Nephron (organoid): ENCODE measurements around the gene JARID2.

Source experiments
- H3K27ac Mint-ChIP-seq, 3 experiments: 2 replicates each; pipeline ENCODE4 v1.8.0; 2020; ENCODE audit warnings: mixed read lengths in 3 of 3, mild to moderate bottlenecking in 2 of 3, moderate library complexity in 1 of 3
- H3K27me3 Mint-ChIP-seq: 2 replicates; pipeline ENCODE4 v1.8.0; 2021; ENCODE audit warnings: low read depth, mild to moderate bottlenecking, moderate library complexity, mixed read lengths
- H3K36me3 Mint-ChIP-seq: 2 replicates; pipeline ENCODE4 v1.8.0; 2020; ENCODE audit warnings: low read depth, mixed read lengths
- H3K4me1 Mint-ChIP-seq: 2 replicates; pipeline ENCODE4 v1.8.0; 2020; ENCODE audit warnings: mixed read lengths
- H3K4me3 Mint-ChIP-seq, 3 experiments: 2 replicates each; pipeline ENCODE4 v1.8.0; 2020; ENCODE audit warnings: mild to moderate bottlenecking in 3 of 3, mixed read lengths in 3 of 3, moderate library complexity in 2 of 3
- H3K9me3 Mint-ChIP-seq: 2 replicates; pipeline ENCODE4 v1.8.0; 2020; ENCODE audit warnings: mixed read lengths
- TF ChIP-seq, protein P1 (sequence below), 3 experiments: fragments of 200-600 bp; sonication (generic); IDR thresholded peaks; one replicate each; pipeline ENCODE4 v1.5.0; 2021; ENCODE audit warnings: antibody characterized with exemption in 3 of 3; ENCODE audit not compliant: unreplicated experiment in 3 of 3

The JARID2 gene

GRCh38 chr6:15358579-15359327 is 112.9 kb downstream of the JARID2 start:
- peaks cover 51% of the 10 kb centered on the region for H3K4me1 Mint-ChIP-seq
- H3K4me3 Mint-ChIP-seq, result no peak overlapping the region

DNA sequence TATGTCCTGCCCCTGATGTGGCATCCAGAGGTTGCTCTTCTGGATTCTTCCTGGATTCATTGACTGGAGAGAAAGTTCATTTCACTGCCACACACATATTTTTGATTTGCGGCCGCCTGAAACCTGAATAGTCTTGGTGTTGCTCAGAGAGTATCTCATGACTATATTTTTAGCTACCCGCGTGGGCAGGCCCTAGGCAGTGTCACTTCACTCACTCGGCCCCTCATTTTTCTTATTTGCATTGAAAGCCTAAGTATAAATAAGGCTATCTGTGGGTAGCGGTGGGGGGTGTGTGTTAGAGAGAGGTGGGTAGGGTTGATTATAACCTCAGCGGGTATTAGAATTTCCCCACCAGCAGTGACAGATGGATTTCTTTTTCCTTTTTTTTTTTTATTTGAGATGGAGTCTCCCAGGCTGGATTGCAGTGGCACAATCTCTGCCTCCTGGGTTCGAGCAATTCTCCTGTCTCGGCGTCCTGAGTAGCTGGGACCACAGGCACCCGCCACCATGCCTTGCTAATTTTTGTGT is 113.5 kb downstream of the JARID2 start:
- Mint-ChIP-seq H3K4me3 (no peak overlapping the region), H3K4me1 (peaks cover 45% of the 10 kb centered on the region), H3K27me3 (no peaks in the 10 kb centered on the region), H3K9me3 (no peaks in the 10 kb centered on the region), H3K36me3 (no peaks in the 10 kb centered on the region), H3K27ac (peak overlapping the region; percentile 9 to 79 (median 27))
- TF ChIP-seq, protein P1, sequence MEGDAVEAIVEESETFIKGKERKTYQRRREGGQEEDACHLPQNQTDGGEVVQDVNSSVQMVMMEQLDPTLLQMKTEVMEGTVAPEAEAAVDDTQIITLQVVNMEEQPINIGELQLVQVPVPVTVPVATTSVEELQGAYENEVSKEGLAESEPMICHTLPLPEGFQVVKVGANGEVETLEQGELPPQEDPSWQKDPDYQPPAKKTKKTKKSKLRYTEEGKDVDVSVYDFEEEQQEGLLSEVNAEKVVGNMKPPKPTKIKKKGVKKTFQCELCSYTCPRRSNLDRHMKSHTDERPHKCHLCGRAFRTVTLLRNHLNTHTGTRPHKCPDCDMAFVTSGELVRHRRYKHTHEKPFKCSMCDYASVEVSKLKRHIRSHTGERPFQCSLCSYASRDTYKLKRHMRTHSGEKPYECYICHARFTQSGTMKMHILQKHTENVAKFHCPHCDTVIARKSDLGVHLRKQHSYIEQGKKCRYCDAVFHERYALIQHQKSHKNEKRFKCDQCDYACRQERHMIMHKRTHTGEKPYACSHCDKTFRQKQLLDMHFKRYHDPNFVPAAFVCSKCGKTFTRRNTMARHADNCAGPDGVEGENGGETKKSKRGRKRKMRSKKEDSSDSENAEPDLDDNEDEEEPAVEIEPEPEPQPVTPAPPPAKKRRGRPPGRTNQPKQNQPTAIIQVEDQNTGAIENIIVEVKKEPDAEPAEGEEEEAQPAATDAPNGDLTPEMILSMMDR (IDR thresholded peaks at IDR 0.05; ENCODE audit: unreplicated experiment in 3 of 3), result no peak

More at GRCh38 chr6:15358579-15359327, 112.9 kb downstream of the JARID2 start:
- Mint-ChIP-seq H3K36me3 (peaks cover 3% of the 10 kb centered on the region), H3K27me3 (no peaks in the 10 kb centered on the region), H3K27ac (peak overlapping the region; percentile 9 to 79 (median 20)), H3K9me3 (no peaks in the 10 kb centered on the region)
- TF ChIP-seq, protein P1 (IDR thresholded peaks at IDR 0.05; ENCODE audit: unreplicated experiment in 3 of 3), result no peak

DNA sequence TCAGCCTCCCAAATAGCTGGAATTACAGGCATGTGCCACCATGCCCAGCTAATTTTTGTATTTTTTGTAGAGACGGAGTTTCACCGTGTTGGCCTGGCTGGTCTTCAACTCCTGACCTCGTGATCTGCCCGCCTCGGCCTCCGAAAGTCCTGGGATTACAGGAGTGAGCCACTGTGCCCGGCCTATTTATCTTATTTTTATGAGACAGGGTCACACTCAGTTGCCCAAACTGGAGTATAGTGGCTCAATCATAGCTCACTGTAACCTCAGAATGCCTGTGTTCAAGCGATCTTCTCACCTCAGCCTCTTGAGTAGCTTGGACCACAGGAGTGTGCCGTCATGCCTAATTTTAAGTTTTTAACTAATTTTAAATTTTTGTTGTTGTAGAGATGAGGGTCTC is 114.4 kb downstream of the JARID2 start:
- Mint-ChIP-seq H3K27me3 (no peaks in the 10 kb centered on the region), H3K4me3 (no peak overlapping the region), H3K9me3 (no peaks in the 10 kb centered on the region), H3K27ac (no peak overlapping the region), H3K4me1 (peaks cover 40% of the 10 kb centered on the region), H3K36me3 (no peaks in the 10 kb centered on the region)
- TF ChIP-seq, protein P1 (IDR thresholded peaks at IDR 0.05; ENCODE audit: unreplicated experiment in 3 of 3), result no peak

DNA sequence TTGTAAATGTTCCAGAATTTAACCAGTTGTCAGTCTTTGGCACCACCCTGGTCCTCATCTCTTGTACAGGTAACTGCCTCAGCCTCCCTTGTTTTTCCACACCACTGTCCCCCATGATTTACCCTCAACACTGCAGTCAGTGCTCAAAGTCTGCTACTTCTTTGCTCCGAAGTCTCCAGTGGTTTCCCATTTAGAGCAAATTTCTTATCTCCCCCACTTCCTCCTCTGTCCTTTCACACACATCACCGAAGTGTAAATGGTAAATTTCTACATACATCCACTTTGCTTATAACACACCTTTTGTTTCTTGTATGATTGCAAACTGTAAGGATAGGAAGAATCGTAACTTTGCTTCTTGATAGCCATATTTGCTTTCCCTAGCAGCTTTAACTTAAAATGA is 115.3 kb downstream of the JARID2 start:
- Mint-ChIP-seq H3K36me3 (no peaks in the 10 kb centered on the region), H3K27me3 (no peaks in the 10 kb centered on the region)

GRCh38 chr6:15362274-15363160 is 116.6 kb downstream of the JARID2 start:
- Mint-ChIP-seq H3K4me3 (no peak overlapping the region), H3K27ac (no peak overlapping the region), H3K36me3 (no peaks in the 10 kb centered on the region), H3K27me3 (no peaks in the 10 kb centered on the region), H3K4me1 (peaks cover 27% of the 10 kb centered on the region), H3K9me3 (no peaks in the 10 kb centered on the region)
- TF ChIP-seq, protein P1 (IDR thresholded peaks at IDR 0.05; ENCODE audit: unreplicated experiment in 3 of 3), result no peak

More for the DNA sequence above, 115.3 kb downstream of the JARID2 start:
- no peaks in the 10 kb centered on the region for H3K9me3 Mint-ChIP-seq
- H3K4me1 Mint-ChIP-seq, result peaks cover 33% of the 10 kb centered on the region
- no peak overlapping the region for H3K4me3 Mint-ChIP-seq
- TF ChIP-seq, protein P1 (IDR thresholded peaks at IDR 0.05; ENCODE audit: unreplicated experiment in 3 of 3), result no peak
- no peak overlapping the region for H3K27ac Mint-ChIP-seq
